ENCODE results near the gene TRPM2.

DNA sequence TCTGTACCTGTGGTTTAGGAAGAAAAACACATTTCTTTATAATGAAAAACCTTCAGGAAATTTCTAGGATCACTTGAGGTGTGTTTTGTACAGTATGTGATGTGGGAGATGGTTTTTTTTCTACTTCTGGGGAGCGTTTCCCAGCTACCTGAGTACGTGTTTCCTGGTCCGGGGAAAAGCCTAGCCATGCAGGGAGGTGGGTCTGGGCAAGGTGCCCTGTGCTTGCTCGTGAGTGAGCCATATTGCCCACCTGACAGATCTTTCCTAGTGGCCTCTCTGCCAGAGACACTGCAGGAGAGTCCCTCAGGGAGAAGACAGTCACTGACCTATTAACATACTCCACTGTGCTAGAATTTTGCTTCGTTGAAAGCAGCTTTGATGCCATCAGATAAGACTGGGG, 41.3 kb downstream of the TRPM2 start:
- no peak for TF ChIP-seq EZH2 (IDR thresholded peaks at IDR 0.05; ENCODE audit: low read depth)
- TF ChIP-seq, protein P1, sequence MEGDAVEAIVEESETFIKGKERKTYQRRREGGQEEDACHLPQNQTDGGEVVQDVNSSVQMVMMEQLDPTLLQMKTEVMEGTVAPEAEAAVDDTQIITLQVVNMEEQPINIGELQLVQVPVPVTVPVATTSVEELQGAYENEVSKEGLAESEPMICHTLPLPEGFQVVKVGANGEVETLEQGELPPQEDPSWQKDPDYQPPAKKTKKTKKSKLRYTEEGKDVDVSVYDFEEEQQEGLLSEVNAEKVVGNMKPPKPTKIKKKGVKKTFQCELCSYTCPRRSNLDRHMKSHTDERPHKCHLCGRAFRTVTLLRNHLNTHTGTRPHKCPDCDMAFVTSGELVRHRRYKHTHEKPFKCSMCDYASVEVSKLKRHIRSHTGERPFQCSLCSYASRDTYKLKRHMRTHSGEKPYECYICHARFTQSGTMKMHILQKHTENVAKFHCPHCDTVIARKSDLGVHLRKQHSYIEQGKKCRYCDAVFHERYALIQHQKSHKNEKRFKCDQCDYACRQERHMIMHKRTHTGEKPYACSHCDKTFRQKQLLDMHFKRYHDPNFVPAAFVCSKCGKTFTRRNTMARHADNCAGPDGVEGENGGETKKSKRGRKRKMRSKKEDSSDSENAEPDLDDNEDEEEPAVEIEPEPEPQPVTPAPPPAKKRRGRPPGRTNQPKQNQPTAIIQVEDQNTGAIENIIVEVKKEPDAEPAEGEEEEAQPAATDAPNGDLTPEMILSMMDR (conservative IDR thresholded peaks at IDR 0.05) = no peak
